NCI-H345 treated with DMSO at 0.1 percent for 48 hours (cell line): ENCODE results near the gene FLNB.

Source experiments
- DNase-seq: peaks from one replicate; lab custom pipeline; 2025; ENCODE audit not compliant: unreplicated experiment; lab: John Stamatoyannopoulos, UW

Gene FLNB

GRCh38 chr3:58177747-58178527 is 169.7 kb downstream of the FLNB start:
- no peak for DNase-seq

GRCh38 chr3:58178528-58179234 is 170.5 kb downstream of the FLNB start:
- DNase-seq = no peak

GRCh38 chr3:58179235-58180098 is 171.2 kb downstream of the FLNB start:
- DNase-seq = no peak

- DNase-seq = no peak
These were observed 172.1 kb downstream of the FLNB start for GRCh38 chr3:58180099-58180880.

GRCh38 chr3:58180940-58181587 is 172.8 kb downstream of the FLNB start:
- DNase-seq = no peak

GRCh38 chr3:58183221-58183620 is 175.0 kb downstream of the FLNB start:
- DNase-seq = no peak

GRCh38 chr3:58183891-58184290 is 175.7 kb downstream of the FLNB start:
- no peak for DNase-seq

GRCh38 chr3:58184309-58184981 is 176.2 kb downstream of the FLNB start:
- no peak for DNase-seq

GRCh38 chr3:58184982-58185360 is 176.7 kb downstream of the FLNB start:
- no peak for DNase-seq

- DNase-seq = no peak
These were observed 179.9 kb downstream of the FLNB start for GRCh38 chr3:58188173-58188564.

GRCh38 chr3:58188921-58189451 is 180.8 kb downstream of the FLNB start:
- DNase-seq = no peak

- no peak for DNase-seq
These were observed 181.5 kb downstream of the FLNB start for GRCh38 chr3:58189691-58190090.

- no peak for DNase-seq
These were observed 182.1 kb downstream of the FLNB start for GRCh38 chr3:58190291-58190690.

- DNase-seq = no peak
These were observed 182.7 kb downstream of the FLNB start for GRCh38 chr3:58190882-58191281.

GRCh38 chr3:58191361-58191991 is 183.3 kb downstream of the FLNB start:
- DNase-seq = no peak

GRCh38 chr3:58192069-58192468 is 183.8 kb downstream of the FLNB start:
- DNase-seq = no peak

GRCh38 chr3:58193682-58194407 is 185.6 kb downstream of the FLNB start:
- DNase-seq = no peak

- no peak for DNase-seq
These were observed 189.4 kb downstream of the FLNB start for GRCh38 chr3:58197588-58197987.
